ENCODE measurements around the gene SWI5.

Gene SWI5

GRCh38 chr9:128252317-128253139 is 23.5 kb upstream of the SWI5 start:
- DNase-seq: no peak

GRCh38 chr9:128253140-128253990 is 22.7 kb upstream of the SWI5 start:
- DNase-seq: no peak

- DNase-seq: no peak
Observed at GRCh38 chr9:128253991-128254346, 22.1 kb upstream of the SWI5 start.

GRCh38 chr9:128254362-128254761 is 21.7 kb upstream of the SWI5 start:
- DNase-seq: no peak

- DNase-seq: peak; percentile 46 to 59
Observed at GRCh38 chr9:128254855-128255759, 21.0 kb upstream of the SWI5 start.

DNA sequence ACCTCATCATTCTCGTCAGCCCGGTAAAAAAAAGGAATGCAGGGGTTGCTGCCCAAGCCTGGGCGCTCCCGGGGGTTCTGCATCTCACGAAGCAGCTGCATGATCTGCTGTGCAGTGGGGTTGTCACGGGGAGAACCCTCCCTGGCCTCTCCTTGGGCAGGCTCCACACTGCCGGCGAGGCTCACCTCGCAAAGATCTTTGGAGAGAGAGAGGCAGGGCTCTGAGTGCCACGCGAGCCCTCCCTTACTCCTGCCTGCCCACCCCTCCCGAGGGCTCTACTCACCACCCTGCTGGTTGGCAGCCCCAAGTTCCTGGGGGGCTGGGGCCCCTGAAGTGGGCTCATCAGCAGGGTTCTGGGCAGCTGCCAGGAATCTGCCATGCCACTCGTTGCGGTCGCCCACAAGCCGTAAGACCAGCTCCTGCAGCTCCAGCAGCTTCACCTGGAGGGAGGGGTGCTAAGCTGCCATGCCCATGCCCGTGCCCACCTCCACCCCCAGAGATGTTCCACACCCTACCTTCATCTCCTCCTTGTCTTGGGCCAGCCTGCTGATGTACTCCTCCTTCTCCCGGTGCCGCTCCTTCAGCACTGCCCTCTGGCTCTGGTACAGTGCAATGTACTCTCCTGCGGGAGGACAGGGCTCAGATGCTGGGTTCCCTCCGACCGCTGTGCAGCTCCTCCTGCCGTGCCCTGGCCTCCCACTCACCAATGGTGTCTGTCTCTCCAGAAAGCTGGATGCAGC is 18.8 kb upstream of the SWI5 start:
- no peak for DNase-seq

- no peak for DNase-seq
Observed at GRCh38 chr9:128257907-128258306, 18.2 kb upstream of the SWI5 start.

GRCh38 chr9:128258326-128258725 is 17.8 kb upstream of the SWI5 start:
- DNase-seq: no peak

DNA sequence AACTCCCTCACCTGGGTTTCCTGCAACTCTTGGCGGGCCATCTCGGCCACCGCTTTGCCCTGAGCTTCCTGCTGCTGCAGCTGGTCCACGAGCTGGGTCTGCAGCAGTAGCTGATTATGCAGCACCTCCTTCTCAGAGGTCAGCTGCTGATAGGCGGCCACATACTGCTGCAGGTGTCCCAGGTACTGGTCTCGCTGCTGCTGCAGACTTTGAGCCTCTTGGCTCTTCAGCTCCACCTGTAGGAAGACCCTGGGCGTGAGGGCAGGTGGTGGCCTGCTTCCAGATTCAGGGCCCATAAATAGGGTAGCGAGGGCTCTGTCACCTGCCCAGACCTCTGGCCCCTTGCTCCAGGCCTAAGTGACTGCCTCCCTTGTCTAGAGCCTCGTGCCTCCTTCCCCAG is 16.9 kb upstream of the SWI5 start:
- DNase-seq: no peak

- no peak for DNase-seq
Observed at GRCh38 chr9:128260340-128260739, 15.7 kb upstream of the SWI5 start.

DNA sequence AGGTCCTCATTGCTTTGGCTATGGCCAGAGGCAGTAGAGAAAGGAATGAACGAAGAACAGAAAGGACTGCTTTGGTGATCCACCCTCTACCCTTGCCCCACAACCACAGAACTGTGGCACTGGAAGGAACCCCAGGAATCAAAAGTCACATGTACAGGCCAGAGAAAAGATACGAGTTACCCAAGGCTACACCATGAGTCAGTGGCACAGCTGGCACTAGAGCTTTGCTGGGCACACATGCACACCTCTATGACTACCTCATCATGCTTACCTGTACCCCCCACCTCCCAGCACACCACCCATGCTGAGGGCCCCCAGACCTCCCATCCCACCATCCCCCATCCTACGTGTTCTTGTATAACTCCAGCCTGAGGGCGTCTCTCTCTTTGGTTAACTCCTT is 13.4 kb upstream of the SWI5 start:
- DNase-seq: no peak

GRCh38 chr9:128265348-128265847 is 10.7 kb upstream of the SWI5 start:
- DNase-seq: no peak

DNA sequence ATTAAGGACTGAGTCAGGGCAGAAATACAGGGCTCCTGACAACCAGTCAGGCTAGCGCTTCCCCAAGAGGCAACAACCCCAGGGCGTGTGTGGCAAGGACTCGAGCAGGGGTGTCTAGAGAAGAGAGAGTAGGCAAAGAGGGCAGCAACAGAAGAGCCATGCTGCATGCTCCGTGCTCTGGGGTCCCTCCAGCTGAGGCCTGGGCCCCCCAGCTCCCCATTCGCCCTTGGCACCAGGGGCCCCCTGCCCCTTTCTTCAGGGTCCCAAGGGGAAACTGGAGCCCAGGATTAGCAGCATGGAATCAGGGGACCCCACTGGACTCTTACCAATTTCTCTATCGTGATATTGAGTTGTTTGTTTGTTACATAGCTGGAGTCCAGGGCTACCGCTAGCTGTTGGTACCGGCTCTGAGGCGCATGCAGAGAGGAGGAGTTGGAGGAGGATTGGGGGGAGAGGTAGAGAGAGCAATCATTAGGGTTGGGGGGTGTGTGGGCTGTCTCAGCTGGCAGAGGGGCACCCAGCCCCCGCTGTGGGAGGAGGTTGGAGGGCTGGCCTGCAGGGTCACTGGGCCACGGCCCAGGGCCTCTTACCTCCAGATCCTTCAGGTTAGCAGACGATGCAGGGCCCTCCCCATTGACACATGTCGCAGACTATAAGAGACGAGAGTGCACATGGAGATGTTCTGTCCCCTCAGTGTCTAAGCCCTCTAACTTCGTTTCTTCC is 9.0 kb upstream of the SWI5 start:
- DNase-seq: no peak

- no peak for DNase-seq
Observed at GRCh38 chr9:128271112-128271511, 5.0 kb upstream of the SWI5 start.

GRCh38 chr9:128271512-128271911 is 4.6 kb upstream of the SWI5 start:
- DNase-seq: no peak

GRCh38 chr9:128274245-128274644 is 1.8 kb upstream of the SWI5 start:
- no peak for DNase-seq

GRCh38 chr9:128275198-128276007 is 673 bp upstream of the SWI5 start, which contains the start of gene GOLGA2:
TSS of gene GOLGA2 (minus strand) at chr9:128276007. CDS start at chr9:128275976, 31 bp downstream.
- DNase-seq: no peak

DNA sequence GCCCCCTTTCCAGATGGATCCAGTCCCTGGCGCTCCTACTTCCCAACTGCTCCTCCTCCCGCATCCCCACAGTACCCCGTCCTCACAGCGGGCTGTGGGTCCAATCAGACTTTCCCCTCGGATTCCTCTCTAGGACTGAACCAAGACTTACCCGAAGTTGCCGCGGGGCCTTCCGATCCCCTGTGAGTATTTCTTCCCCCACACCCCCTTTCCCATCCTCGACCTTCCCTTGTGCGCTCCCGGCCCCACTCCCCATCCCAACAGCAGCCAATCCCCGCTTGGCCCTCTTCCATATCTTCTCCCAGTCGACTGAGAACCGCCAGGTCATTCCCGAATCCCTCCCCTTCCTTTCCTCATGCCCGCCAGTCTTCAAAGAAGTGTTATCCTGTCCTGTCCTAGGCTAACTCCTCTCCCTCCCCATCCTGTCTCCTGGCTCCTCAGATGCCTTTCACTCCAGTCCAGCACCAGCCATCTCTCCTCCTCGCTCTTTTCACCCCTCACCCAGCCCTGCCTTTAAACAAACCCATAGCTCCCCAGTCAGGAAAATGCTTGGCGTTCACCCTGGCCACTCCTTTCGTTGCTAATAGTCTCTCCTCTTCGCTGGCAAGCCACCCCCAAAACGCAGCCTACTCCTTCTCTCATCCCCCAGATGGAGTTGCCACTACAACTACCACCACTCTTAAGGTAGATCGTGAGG is 646 bp downstream of the SWI5 start:
- DNase-seq: no peak

Data from NCI-H1930 (cell line).